Keratinocyte (primary cell): ENCODE data around the gene PPP1R16B. TPM values are rescaled to one million over a fixed set of nuclear protein-coding genes. Genes with fewer than 3 reads are reported as not detected.

Source experiments
- DNase-seq: peaks from one replicate; pipeline ENCODE4 v3.0.0-alpha.2; 2011; ENCODE audit warnings: low read depth, missing footprints, low spot score
- FAIRE-seq: peaks from 2 replicates; lab custom pipeline; 2011; peaks lifted over from hg19 to GRCh38; lab: Jason Lieb, UNC
- H2AFZ ChIP-seq: 2 replicates; pipeline ENCODE4 v1.6.0; 2012; ENCODE audit warnings: low read length, control low read depth, inconsistent platforms; ENCODE audit not compliant: control insufficient read depth
- H3K27ac ChIP-seq: 2 replicates; pipeline ENCODE4 v1.5.1; 2011; ENCODE audit warnings: low read length; ENCODE audit not compliant: control insufficient read depth, insufficient read depth
- H3K27me3 ChIP-seq: 3 replicates; pipeline ENCODE4 v1.6.0; 2011; ENCODE audit warnings: low read length; ENCODE audit not compliant: control insufficient read depth, insufficient read depth; ENCODE audit errors: extremely low read depth
- H3K36me3 ChIP-seq, 2 experiments: 2 replicates in 1 of 2; 3 replicates in 1 of 2; pipeline ENCODE4 v1.5.1; 2011; ENCODE audit warnings: low read length in 2 of 2, mild to moderate bottlenecking in 1 of 2; ENCODE audit not compliant: control insufficient read depth in 2 of 2, insufficient read depth in 2 of 2; ENCODE audit errors: extremely low read depth in 1 of 2
- H3K4me1 ChIP-seq: 3 replicates; pipeline ENCODE4 v1.5.1; 2011; ENCODE audit warnings: low read length; ENCODE audit not compliant: control insufficient read depth, insufficient read depth; ENCODE audit errors: extremely low read depth
- H3K4me2 ChIP-seq: 3 replicates; pipeline ENCODE4 v1.6.0; 2011; ENCODE audit warnings: low read depth, low read length; ENCODE audit not compliant: control insufficient read depth, insufficient read depth; ENCODE audit errors: extremely low read depth
- H3K4me3 ChIP-seq, 3 experiments: fragments of 200-600 bp in 1 of 3; sonication (generic) in 1 of 3; 2 replicates in 2 of 3; 3 replicates in 1 of 3; pipeline ENCODE4 v1.5.1; 2011 to 2016; ENCODE audit warnings: low read length in 3 of 3, mild to moderate bottlenecking in 3 of 3, control low read depth in 2 of 3, inconsistent platforms in 1 of 3, low read depth in 1 of 3, mixed read lengths in 1 of 3, mixed run types in 1 of 3, moderate library complexity in 1 of 3; ENCODE audit not compliant: control insufficient read depth in 2 of 3, insufficient read depth in 2 of 3; ENCODE audit errors: extremely low read depth in 1 of 3
- H3K79me2 ChIP-seq: 2 replicates; pipeline ENCODE4 v1.6.0; 2012; ENCODE audit warnings: low read length; ENCODE audit not compliant: control insufficient read depth, insufficient read depth
- H3K9ac ChIP-seq: 3 replicates; pipeline ENCODE4 v1.6.0; 2011; ENCODE audit warnings: low read length; ENCODE audit not compliant: control insufficient read depth, insufficient read depth; ENCODE audit errors: extremely low read depth
- H3K9me1 ChIP-seq: 3 replicates; pipeline ENCODE4 v1.6.0; 2011; ENCODE audit warnings: low read length; ENCODE audit not compliant: control insufficient read depth, insufficient read depth; ENCODE audit errors: extremely low read depth
- H3K9me3 ChIP-seq: 2 replicates; pipeline ENCODE4 v1.5.1; 2012; ENCODE audit warnings: low read depth, low read length; ENCODE audit not compliant: control insufficient read depth
- H4K20me1 ChIP-seq: 3 replicates; pipeline ENCODE4 v1.6.0; 2011; ENCODE audit warnings: low read length; ENCODE audit not compliant: control insufficient read depth, insufficient read depth; ENCODE audit errors: extremely low read depth
- CTCF ChIP-seq, 3 experiments: IDR thresholded peaks in 1 of 3; conservative IDR thresholded peaks in 1 of 3; optimal IDR thresholded peaks in 1 of 3; 2 replicates in 2 of 3; 3 replicates in 1 of 3; pipeline versions ENCODE3 to v1.5.1; 2011; ENCODE audit warnings: low read length in 3 of 3, mild to moderate bottlenecking in 3 of 3, moderate library complexity in 2 of 3, control low read depth in 1 of 3, inconsistent platforms in 1 of 3; ENCODE audit not compliant: insufficient read depth in 2 of 3; ENCODE audit errors: extremely low read depth in 1 of 3
- EZH2 ChIP-seq: IDR thresholded peaks from one replicate; pipeline ENCODE4 v1.6.1; 2012; ENCODE audit warnings: inconsistent platforms, mild to moderate bottlenecking, low read length, moderate library complexity
- dilution Hi-C: fragments of 300-500 bp; cut with MboI; formaldehyde crosslinking; loops from one replicate; pipeline ENCODE4 v1.7.0; 2020; ENCODE audit warnings: low sequenced_read_pairs; ENCODE audit not compliant: extremely low pct_ligation_motif_present
- polyA plus RNA-seq, 5 experiments: library from polyadenylated mRNA; depleted of rRNA in 3 of 5; stranded (reverse) in 3 of 5; stranded (forward) in 1 of 5; unstranded in 1 of 5; fragments of >200 nt; gene quantifications; 1 replicate in 1 of 5; 2 replicates in 3 of 5; 3 replicates in 1 of 5; pipeline versions ENCODE4 v1.2.1 to v1.2.3, GENCODE V29; 2011 to 2012; ENCODE audit warnings: missing spikeins in 2 of 5, low read depth in 1 of 5, low replicate concordance in 1 of 5

Gene PPP1R16B
- polyA plus RNA-seq, 1 donor (not counting 4 experiments of a cell fraction or from before 2014, with no cell fraction given), result not detected

GRCh38 chr20:38905375-38905774 is 99.9 kb downstream of the PPP1R16B start:
- no peaks in the 10 kb centered on the region for H3K9me3 ChIP-seq
- no peak overlapping the region for H3K9ac ChIP-seq
- no peaks in the 10 kb centered on the region for H3K36me3 ChIP-seq
- H3K9me1 ChIP-seq, result no peaks in the 10 kb centered on the region
- no peaks in the 10 kb centered on the region for H3K4me1 ChIP-seq
- no peak overlapping the region for H3K4me2 ChIP-seq
- H4K20me1 ChIP-seq, result no peaks in the 10 kb centered on the region
- DNase-seq (no peak), FAIRE-seq (no peak)
- H2AFZ ChIP-seq, result no peak overlapping the region
- no peak for TF ChIP-seq EZH2
- no peak for TF ChIP-seq CTCF (optimal IDR thresholded peaks at IDR 0.05 in 1 of 3, IDR thresholded peaks at IDR 0.05 in 1 of 3, conservative IDR thresholded peaks at IDR 0.05 in 1 of 3; ENCODE audit: extremely low read depth in 1 of 3, insufficient read depth in 2 of 3, low read length in 3 of 3)
- H3K4me3 ChIP-seq, result no peak overlapping the region
- no peak overlapping the region for H3K27ac ChIP-seq
- no peaks in the 10 kb centered on the region for H3K79me2 ChIP-seq
- peaks cover 3% of the 10 kb centered on the region for H3K27me3 ChIP-seq
- dilution Hi-C loops, result no loop called here

DNA sequence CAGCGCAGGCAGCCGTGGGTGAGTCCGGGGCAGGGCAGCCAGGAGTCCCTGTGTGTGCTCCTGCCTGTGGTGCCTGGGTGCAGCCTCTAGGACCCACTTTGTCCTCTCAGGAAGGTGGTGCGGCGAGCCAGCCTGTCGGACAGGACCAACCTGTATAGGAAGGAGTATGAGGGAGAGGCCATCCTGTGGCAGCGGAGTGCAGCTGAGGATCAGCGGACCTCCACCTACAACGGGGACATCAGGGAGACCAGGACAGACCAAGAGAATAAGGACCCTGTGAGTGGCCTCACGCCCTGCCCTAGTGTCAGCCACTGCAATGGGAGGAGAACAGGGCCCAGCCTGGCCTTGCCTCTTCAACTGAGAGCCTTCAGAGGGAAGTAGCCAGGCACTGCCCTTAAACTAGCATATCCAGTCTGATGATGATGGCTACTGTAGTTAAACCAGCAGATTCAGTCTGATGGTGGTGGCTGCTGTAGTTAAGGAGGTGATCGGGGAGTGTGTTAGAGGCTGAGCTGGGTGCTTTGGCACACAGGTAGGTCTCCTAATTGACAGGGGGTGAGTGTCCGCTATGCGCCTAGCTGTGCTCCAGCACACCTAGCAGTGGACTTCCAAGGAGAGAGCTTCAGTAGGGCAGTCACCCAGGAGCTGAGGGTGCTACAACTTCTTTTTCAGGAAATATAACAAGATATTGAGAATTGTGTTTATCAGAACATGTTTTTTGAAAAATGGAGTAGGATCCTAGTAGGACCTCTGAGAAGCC is 102.6 kb downstream of the PPP1R16B start:
- Histone ChIP-seq H2AFZ (no peak overlapping the region), H3K9me3 (no peaks in the 10 kb centered on the region), H3K4me3 (no peak overlapping the region), H3K9ac (no peak overlapping the region), H3K4me2 (no peak overlapping the region), H3K9me1 (no peaks in the 10 kb centered on the region), H3K27me3 (peaks cover 3% of the 10 kb centered on the region), H3K36me3 (no peaks in the 10 kb centered on the region), H3K4me1 (no peaks in the 10 kb centered on the region), H4K20me1 (no peaks in the 10 kb centered on the region), H3K79me2 (no peaks in the 10 kb centered on the region), H3K27ac (no peak overlapping the region)
- dilution Hi-C loops, result no loop called here
- no peak for TF ChIP-seq EZH2
- TF ChIP-seq CTCF (optimal IDR thresholded peaks at IDR 0.05 in 1 of 3, IDR thresholded peaks at IDR 0.05 in 1 of 3, conservative IDR thresholded peaks at IDR 0.05 in 1 of 3; ENCODE audit: extremely low read depth in 1 of 3, insufficient read depth in 2 of 3, low read length in 3 of 3), result no peak
- DNase-seq (no peak), FAIRE-seq (no peak)
